Measurements from ENCODE around the gene ERC2.
"Not testable (repeated sequence)": the region's sequence is repeated elsewhere in the genome, so short reads cannot be mapped to it uniquely, and the experiment has no call there.

The ERC2 gene

DNA sequence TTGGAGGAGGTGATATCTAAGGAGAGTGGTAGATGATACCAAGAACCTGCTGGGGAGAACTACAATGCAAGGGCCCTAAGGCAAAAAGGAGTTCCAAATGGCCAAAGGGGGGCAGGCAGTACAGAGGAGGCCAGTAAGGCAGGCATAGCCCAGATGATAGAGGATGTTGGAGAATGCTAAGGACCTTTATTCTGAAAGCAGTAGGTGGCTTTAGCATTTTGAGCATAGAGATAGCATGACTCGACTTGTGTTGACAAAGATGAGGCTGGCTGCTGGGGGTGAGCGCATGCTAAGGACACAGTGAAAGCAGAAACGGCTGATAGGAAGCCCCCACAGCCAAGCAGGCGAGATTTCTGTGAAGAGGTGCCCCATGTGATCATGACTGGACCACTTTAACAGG lies 419.3 kb downstream of the ERC2 start:
- DNase-seq (ENCODE audit: extremely low spot score, insufficient read length, low read depth) (no peak), FAIRE-seq (no peak)

- no peak for FAIRE-seq
- no peak for DNase-seq (ENCODE audit: extremely low spot score, insufficient read length, low read depth)
These were observed 419.9 kb downstream of the ERC2 start for GRCh38 chr3:56048331-56048730.

- FAIRE-seq (no peak), DNase-seq (ENCODE audit: extremely low spot score, insufficient read length, low read depth) (no peak)
These were observed 425.8 kb downstream of the ERC2 start for GRCh38 chr3:56042326-56042951.

DNA sequence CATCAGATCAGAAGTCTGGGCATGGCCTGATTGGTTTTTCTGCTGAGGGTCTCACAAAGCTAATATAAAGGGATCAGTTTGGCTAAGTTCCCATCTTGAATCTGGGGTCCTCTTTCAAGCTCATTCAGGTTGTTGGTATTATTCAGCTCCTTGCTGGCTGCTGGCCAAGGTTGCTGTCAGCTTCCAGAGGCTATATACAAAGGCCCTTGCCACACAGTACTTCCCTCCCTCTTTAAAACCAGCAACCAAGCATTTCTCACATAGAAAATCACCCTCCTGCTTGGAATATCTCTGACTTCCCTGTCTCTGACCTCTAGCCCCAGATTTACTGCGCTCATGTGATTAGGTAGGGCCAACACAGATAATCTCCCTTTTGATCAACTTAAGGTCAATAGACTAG lies 442.9 kb downstream of the ERC2 start:
- DNase-seq (ENCODE audit: extremely low spot score, insufficient read length, low read depth) (no peak), FAIRE-seq (no peak)

- DNase-seq (ENCODE audit: extremely low spot score, insufficient read length, low read depth) (no peak), FAIRE-seq (no peak)
These were observed 444.7 kb downstream of the ERC2 start for GRCh38 chr3:56023546-56023945.

DNA sequence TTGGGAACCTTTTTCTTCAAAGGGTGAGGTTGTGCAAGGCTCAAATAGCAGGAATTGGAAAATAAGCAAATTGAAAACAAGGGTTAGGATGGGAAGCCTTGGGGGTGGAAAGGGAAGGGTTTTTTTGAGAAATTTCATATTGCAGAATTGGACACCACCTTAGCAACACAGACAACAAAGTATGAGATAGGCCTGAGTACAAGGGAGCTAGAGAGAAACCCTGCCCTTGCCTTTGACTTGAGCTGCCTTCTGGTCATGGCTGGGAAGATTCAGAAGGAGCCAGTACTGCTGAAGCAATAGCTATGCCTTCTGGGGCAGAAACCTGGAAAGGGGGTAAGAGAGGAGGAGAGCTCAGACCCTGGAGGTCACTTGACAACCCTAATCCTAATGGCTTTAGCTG lies 445.6 kb downstream of the ERC2 start:
- no peak for FAIRE-seq
- DNase-seq (ENCODE audit: extremely low spot score, insufficient read length, low read depth): no peak

- FAIRE-seq: no peak
- no peak for DNase-seq (ENCODE audit: extremely low spot score, insufficient read length, low read depth)
These were observed 448.6 kb downstream of the ERC2 start for GRCh38 chr3:56019490-56020146.

DNA sequence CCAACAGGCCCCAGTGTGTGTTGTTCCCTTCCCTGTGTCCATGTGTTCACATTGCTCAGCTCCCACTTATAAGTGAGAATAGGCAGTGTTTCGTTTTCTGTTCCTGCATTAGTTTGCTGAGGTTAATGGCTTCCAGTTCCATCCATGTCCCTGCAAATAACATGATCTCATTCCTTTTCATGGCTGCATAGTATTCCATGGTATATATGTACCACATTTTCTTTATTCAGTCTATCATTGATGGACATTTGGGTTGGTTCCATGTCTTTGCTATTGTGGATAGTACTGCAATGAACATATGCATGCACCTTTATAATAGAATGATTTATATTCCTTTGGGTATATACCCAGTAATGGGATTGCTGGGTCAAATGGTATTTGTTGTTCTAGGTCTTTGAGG lies 452.9 kb downstream of the ERC2 start:
- FAIRE-seq; DNase-seq (ENCODE audit: extremely low spot score, insufficient read length, low read depth): not testable (repeated sequence)

DNA sequence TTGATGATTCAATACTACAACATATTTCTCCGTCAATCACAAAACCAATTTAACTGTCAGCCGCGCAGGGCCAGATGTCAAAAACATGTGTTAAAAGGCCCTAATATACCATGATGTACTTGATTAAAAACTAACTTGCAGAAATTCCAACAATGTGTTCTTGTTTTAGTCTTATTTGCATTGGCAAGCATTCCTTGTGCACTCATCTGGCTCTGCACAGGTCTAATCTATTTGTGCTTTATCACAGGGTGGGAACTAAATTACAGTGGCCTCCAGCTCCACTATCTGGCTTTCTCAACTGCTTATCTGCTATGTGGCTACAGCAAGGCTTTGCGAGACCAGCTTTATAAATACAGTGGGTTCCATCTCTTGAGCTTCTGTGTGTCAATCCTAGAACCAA lies 455.5 kb downstream of the ERC2 start:
- FAIRE-seq: no peak
- DNase-seq (ENCODE audit: extremely low spot score, insufficient read length, low read depth): no peak

DNA sequence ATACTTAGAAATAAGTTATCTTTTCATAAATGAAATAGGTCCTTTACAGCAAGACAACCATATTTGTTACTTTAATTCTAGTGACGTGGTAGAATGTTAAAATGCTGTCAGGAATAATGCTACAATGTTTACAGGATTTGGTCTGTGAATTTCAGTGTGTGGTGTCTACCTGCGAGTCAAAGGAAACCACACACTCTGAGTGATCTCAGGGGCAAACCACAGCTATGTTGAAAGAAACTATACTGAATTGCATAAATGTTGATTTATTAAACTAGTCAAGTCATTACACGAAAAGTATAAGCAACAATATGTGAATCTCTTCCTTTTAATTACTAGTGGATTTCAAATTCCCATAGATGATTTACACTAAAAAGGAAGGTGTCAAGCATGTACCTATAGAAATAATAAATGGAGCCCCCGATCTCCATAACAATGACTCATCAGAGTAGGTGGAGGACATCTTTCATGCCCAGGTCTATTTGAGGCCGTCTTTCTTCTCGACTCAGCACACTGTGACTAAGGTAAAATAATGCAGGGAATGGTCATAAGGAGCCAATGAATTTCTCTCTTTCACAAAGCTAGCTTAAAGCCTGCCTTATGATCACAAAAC lies 463.0 kb downstream of the ERC2 start:
- DNase-seq (ENCODE audit: extremely low spot score, insufficient read length, low read depth) (no peak), FAIRE-seq (no peak)

GRCh38 chr3:56003129-56003528 lies 465.1 kb downstream of the ERC2 start:
- DNase-seq (ENCODE audit: extremely low spot score, insufficient read length, low read depth): no peak
- FAIRE-seq: no peak

- FAIRE-seq (no peak), DNase-seq (ENCODE audit: extremely low spot score, insufficient read length, low read depth) (no peak)
These were observed 466.3 kb downstream of the ERC2 start for GRCh38 chr3:56001991-56002390.

- no peak for DNase-seq (ENCODE audit: extremely low spot score, insufficient read length, low read depth)
- FAIRE-seq: no peak
These were observed 466.7 kb downstream of the ERC2 start for GRCh38 chr3:56001537-56001936.

DNA sequence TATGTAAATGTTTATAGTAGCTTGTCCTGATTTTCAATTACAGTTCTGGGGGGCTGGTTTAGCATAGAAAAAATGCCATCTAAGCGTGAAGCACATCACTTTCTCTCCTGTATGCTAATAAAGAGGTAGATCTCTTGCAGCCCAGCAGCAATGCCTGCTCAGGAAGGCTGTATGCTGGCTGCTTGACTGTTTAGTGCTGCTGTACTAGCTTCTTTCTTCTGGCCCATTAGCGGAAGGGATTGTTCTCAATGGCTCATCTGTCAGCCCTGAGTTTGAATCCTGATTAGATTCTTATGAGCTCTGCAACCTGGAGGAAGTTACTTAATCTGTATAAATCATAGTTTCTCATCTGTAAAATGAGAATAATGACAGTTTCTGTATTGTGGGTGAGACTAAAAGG lies 478.9 kb downstream of the ERC2 start:
- FAIRE-seq (no peak), DNase-seq (ENCODE audit: extremely low spot score, insufficient read length, low read depth) (no peak)

DNA sequence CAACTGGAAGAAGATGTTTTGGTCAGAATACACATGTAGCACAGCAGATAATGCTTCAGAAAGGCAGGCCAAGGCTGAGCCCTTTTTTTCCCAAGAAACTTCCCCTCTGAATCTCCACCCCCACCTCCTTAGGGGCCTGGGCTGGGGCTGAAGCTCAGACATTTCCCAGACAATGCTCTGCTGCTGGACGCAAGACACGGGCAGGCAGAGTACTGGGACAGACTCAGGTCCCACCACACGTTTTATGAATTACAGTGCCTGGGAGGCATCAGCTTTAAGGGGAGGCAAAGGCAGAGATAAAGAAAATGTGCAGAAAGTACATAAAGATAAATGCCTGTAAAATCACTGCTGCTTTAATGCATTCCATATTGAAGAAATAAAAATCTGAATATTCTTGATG lies 479.4 kb downstream of the ERC2 start:
- no peak for FAIRE-seq
- DNase-seq (ENCODE audit: extremely low spot score, insufficient read length, low read depth): no peak

- FAIRE-seq (no peak), DNase-seq (ENCODE audit: extremely low spot score, insufficient read length, low read depth) (no peak)
These were observed 483.6 kb downstream of the ERC2 start for GRCh38 chr3:55984626-55985025.

DNA sequence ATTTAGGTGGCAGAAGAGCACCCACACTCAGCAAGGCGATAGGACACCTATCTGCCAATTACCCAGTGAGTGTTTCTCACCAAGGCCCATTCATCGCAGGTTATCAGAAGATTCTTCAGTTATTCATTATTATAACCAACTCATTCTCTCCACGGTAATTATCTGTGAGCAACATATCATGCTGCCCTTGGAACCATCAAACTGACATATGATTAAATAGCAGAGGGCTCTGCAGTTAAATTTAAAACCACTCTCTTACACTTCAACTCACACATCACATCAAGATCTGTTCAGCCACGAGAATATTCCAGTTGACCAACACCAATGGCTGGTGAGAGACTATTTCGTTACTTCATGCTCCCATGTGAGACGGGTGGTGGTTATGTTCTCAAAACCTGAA lies 489.3 kb downstream of the ERC2 start:
- no peak for FAIRE-seq
- DNase-seq (ENCODE audit: extremely low spot score, insufficient read length, low read depth): no peak

- no peak for FAIRE-seq
These were observed 493.7 kb downstream of the ERC2 start for GRCh38 chr3:55974421-55975165.

GRCh38 chr3:55969634-55970033 lies 498.6 kb downstream of the ERC2 start:
- FAIRE-seq (no peak), DNase-seq (ENCODE audit: extremely low spot score, insufficient read length, low read depth) (no peak)

More at GRCh38 chr3:55974421-55975165, 493.7 kb downstream of the ERC2 start:
- DNase-seq (ENCODE audit: extremely low spot score, insufficient read length, low read depth): no peak

DNA sequence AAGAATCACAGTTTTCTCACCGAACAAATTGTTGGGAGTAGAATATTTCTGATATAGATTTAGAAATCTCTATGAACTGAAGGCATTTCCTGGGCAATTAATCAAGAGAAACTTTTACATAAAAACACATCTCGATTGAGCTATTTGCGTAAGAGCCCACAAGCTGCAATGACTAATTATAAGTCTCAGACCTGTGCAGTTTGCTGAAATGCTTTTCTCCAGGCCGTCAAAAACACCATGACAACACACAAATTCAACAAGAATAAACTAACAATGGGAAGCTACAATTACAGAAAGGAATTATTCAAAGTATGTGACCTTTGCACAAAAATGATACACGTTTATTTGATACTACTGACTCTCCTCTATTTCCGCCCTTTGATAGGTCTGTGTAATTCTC lies 499.9 kb downstream of the ERC2 start:
- DNase-seq (ENCODE audit: extremely low spot score, insufficient read length, low read depth): no peak
- FAIRE-seq: no peak

DNA sequence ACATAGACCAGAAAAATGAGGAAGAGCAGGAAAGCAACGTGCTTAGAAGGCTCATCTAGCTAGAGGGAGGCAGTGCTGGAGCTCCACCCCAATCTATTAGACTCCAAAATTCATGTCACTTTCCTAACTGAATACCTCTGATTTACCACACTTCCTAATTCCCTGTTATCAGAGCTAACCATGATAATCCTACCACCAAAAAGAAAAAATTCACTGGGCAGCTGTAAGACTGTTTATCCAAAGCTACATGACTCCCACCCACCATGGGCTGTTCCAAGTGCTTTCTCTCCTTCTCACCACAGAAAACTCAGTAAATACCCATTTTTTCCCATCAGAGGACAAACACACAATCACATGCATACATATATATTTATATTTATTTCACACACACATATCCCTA lies 501.7 kb downstream of the ERC2 start:
- no peak for DNase-seq (ENCODE audit: extremely low spot score, insufficient read length, low read depth)
- no peak for FAIRE-seq
